Activated CD4-positive, alpha-beta T cell treated with anti-CD3 and anti-CD28 coated beads, Interleukin-2, amount 10 ng/mL, durations not matched to agents 24 days and 14 days (primary cell): Measurements from ENCODE around the gene RING1. TPM values are rescaled to one million over a fixed set of nuclear protein-coding genes. Genes with fewer than 3 reads are reported as not detected.
A peak's percentile ranks its signal among the peaks of the same experiment; 100 is the strongest.

Experiments used
- DNase-seq: peaks from one replicate; pipeline ENCODE4 v3.0.0; 2022
- H3K27ac Mint-ChIP-seq: one replicate; pipeline ENCODE4 v1.8.0; 2022; ENCODE audit warnings: mild to moderate bottlenecking, mixed read lengths
- H3K27me3 Mint-ChIP-seq: one replicate; pipeline ENCODE4 v1.8.0; 2022; ENCODE audit warnings: mixed read lengths
- H3K36me3 Mint-ChIP-seq: one replicate; pipeline ENCODE4 v1.8.0; 2022; ENCODE audit warnings: low read depth, mild to moderate bottlenecking, mixed read lengths
- H3K4me1 Mint-ChIP-seq: one replicate; pipeline ENCODE4 v1.8.0; 2021; ENCODE audit warnings: mixed read lengths
- H3K4me3 Mint-ChIP-seq: one replicate; pipeline ENCODE4 v1.8.0; 2022; ENCODE audit warnings: mild to moderate bottlenecking, moderate library complexity, mixed read lengths
- H3K9me3 Mint-ChIP-seq: one replicate; pipeline ENCODE4 v1.8.0; 2021; ENCODE audit warnings: mixed read lengths
- intact Hi-C: fragments of 100-400 bp; cut with micrococcal nuclease; formaldehyde crosslinking; loops from one replicate; pipeline ENCODE4 v1.15.1; 2023
- total RNA-seq: library from RNA; stranded (reverse); gene quantifications from 2 replicates; pipeline ENCODE4 v1.2.3, GENCODE V29; 2022

Gene RING1
- total RNA-seq, 1 donor from 2014 or later, result 47.6 TPM

DNA sequence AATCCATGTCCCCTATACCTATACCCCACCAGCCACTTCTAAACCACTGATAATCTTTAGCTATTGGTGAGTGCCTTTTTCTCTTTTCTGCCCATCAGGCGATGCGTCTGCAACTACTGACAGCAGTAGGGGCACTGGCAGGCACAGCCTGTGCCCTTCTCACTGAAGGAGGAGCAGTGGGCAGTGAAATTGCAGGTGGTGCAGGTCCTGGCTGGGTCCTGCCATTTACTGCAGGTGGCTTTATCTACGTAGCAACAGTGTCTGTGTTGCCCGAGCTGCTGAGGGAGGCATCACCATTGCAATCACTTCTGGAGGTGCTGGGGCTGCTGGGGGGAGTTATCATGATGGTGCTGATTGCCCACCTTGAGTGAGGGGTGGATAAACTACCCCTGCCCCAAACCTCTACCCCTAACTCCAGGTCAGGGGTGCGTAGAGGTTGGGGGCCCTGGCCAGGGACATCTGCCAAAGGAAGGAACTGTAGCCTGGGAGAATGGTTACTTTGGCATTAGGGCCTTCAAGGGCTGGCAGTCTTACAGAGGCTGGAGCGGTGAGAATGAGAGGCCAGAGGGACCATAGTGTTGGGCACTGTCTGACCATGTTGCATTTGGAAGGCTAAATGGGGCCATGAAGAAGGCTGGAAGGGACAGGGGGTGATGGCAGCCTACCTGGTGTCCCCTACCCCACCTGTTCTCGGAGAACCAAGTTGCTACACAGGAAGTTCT is 4.7 kb upstream of the RING1 start:
- peak overlapping the region; percentile 23 for H3K27ac Mint-ChIP-seq

DNA sequence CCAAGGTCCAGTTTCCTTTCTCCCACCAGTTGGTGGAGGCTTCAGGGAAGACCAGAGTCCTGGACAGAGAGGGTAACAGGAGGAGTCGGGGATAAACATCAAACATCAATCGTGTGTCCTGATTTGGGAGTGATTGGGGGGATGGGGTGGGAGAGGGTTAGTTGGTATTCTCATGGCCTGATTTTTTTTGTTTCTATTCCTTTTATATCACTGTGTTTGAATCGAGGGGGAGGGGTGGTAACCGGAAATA is 4.2 kb upstream of the RING1 start:
- H3K4me1 Mint-ChIP-seq, result peaks cover 60% of the 10 kb centered on the region
- no peak for DNase-seq
- intact Hi-C loops, result loop anchor here (1.0 to 10.0 kb wide), 6 partner anchors 82 to 1469 kb away; partner anchors contain the start of genes AGPAT1, CLIC1, PSMB8 and RNF5
- no peaks in the 10 kb centered on the region for H3K27me3 Mint-ChIP-seq
- peak overlapping the region; percentile 100 for H3K4me3 Mint-ChIP-seq
- peak overlapping the region; percentile 23 for H3K27ac Mint-ChIP-seq
- H3K36me3 Mint-ChIP-seq, result peaks cover 43% of the 10 kb centered on the region
- H3K9me3 Mint-ChIP-seq, result no peaks in the 10 kb centered on the region

More for the DNA sequence above, 4.7 kb upstream of the RING1 start:
- Mint-ChIP-seq H3K4me3 (peak overlapping the region; percentile 100), H3K27me3 (no peaks in the 10 kb centered on the region), H3K4me1 (peaks cover 60% of the 10 kb centered on the region), H3K9me3 (no peaks in the 10 kb centered on the region), H3K36me3 (peaks cover 43% of the 10 kb centered on the region)
- intact Hi-C loops, result loop anchor here (1.0 to 10.0 kb wide), 6 partner anchors 81 to 1469 kb away; partner anchors contain the start of genes AGPAT1, CLIC1, PSMB8 and RNF5
- no peak for DNase-seq

DNA sequence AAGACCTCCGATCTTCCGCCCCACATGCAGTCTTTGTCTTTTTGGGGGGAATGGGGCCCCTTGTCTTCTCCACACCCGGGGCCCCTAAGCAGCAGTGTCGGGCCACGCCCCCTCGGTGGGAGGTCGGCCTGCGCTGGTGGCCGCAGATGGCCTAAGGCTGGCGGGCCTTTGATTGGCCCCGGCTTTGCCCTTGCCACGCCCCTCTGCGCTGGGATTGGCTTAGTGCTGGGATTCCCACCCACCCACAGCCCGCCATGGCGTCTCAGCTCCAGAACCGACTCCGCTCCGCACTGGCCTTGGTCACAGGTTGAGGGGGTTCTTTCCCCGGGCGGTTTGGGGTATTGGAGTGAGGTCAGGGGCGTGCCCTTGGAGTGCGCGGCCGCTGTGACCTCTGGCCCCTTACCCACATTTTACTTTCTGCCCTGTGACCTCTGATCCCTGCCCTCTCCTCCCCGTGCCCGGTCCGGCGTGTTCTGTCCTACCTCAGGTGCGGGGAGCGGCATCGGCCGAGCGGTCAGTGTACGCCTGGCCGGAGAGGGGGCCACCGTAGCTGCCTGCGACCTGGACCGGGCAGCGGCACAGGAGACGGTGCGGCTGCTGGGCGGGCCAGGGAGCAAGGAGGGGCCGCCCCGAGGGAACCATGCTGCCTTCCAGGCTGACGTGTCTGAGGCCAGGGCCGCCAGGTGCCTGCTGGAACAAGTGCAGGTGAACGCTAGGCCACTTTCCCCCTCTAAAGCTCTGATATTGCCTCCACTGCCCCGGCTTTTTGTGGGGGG is 3.7 kb upstream of the RING1 start, which contains the start of gene HSD17B8:
Gene HSD17B8, plus strand, starts transcription at position 241 of the 776 bp plus-strand sequence. Its CDS starts 14 bp downstream, at position 255.
- intact Hi-C loops, result loop anchor here (1.0 to 10.0 kb wide), 7 partner anchors 45 to 1470 kb away; partner anchors contain the start of genes AGPAT1, CLIC1, PSMB8 and RNF5
- Mint-ChIP-seq H3K4me1 (peaks cover 61% of the 10 kb centered on the region), H3K36me3 (peaks cover 47% of the 10 kb centered on the region), H3K27ac (peak within 1 kb of the TSS; percentile 97), H3K27me3 (no peaks in the 10 kb centered on the region), H3K4me3 (peak within 1 kb of the TSS; percentile 100), H3K9me3 (no peaks in the 10 kb centered on the region)
- peak; percentile 97 for DNase-seq

DNA sequence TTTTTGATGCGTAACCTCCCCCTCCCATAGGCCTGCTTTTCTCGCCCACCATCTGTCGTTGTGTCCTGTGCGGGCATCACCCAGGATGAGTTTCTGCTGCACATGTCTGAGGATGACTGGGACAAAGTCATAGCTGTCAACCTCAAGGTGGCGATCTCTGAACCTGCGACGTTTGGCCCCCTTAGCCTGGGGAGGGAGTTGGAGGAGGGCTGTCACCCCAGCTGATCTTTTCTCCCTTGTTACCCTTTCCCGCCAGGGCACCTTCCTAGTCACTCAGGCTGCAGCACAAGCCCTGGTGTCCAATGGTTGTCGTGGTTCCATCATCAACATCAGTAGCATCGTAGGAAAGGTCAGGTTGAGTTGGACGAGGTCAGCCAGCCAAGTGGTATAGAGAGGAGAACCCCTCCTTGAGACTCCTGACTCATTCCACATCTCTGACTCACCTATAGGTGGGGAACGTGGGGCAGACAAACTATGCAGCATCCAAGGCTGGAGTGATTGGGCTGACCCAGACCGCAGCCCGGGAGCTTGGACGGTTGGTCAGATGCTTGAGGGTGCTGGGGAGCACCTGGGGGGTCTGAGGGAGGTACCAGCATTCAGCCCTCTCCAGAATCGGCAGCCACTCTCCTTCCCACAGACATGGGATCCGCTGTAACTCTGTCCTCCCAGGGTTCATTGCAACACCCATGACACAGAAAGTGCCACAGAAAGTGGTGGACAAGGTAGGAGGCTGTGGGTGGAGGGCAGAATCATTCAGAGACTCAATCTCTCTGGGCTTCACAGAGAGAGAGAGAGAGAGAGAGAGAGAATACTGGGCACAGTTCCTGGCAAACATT is 2.9 kb upstream of the RING1 start:
- intact Hi-C loops, result loop anchor here (1.0 to 10.0 kb wide), 5 partner anchors 44 to 1471 kb away; partner anchors contain the start of genes AGPAT1, CLIC1, PSMB8 and RNF5
- Mint-ChIP-seq H3K27me3 (no peaks in the 10 kb centered on the region), H3K4me1 (peaks cover 62% of the 10 kb centered on the region)

DNA sequence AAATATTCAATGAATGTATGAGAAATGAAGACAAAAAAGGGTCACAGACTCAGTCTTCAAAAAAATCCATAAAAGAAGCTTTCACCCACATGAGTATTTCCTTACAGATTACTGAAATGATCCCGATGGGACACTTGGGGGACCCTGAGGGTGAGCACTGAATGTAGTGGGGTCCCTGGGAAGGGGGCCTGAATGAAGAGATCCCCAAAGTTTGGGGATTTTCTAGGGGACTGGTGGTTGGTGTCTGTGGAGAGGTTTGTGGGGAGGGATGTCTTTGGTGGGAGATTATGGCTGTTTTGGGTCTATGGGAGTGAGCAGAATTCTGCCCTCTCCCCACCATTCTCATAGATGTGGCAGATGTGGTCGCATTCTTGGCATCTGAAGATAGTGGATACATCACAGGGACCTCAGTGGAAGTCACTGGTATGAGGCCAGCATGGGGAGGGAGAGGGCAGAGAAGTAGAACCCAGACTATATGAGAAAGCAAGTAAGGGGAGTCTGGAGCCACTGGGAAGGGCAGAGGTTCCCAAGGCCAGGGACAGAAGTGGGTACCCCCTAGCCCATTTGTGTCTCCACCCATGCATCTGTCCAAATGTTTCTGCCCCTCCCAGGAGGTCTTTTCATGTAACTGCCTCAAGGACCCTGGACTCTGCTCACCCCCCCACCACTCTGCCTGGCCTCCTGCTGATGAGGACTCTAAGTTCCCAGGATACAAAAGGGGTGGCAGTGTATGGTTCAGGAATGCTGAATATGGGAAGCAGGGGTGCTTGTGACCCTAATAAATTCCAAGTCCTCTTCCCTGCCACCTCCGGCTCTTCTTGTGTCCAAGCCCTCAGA is 2.1 kb upstream of the RING1 start:
- intact Hi-C loops, result loop anchor here (10.0 kb wide), 2 partner anchors 1031 to 1471 kb away; partner anchors contain the start of genes AGPAT1, CLIC1 and RNF5
- H3K36me3 Mint-ChIP-seq, result peaks cover 49% of the 10 kb centered on the region
- H3K4me1 Mint-ChIP-seq, result peaks cover 58% of the 10 kb centered on the region
- DNase-seq, result no peak
- H3K4me3 Mint-ChIP-seq, result peak overlapping the region; percentile 100
- no peaks in the 10 kb centered on the region for H3K9me3 Mint-ChIP-seq
- no peaks in the 10 kb centered on the region for H3K27me3 Mint-ChIP-seq
- peak overlapping the region; percentile 97 for H3K27ac Mint-ChIP-seq

More for the DNA sequence above, 2.9 kb upstream of the RING1 start:
- peak overlapping the region; percentile 100 for H3K4me3 Mint-ChIP-seq
- peak overlapping the region; percentile 97 for H3K27ac Mint-ChIP-seq
- peaks cover 52% of the 10 kb centered on the region for H3K36me3 Mint-ChIP-seq
- peak; percentile 74 for DNase-seq
- no peaks in the 10 kb centered on the region for H3K9me3 Mint-ChIP-seq

DNA sequence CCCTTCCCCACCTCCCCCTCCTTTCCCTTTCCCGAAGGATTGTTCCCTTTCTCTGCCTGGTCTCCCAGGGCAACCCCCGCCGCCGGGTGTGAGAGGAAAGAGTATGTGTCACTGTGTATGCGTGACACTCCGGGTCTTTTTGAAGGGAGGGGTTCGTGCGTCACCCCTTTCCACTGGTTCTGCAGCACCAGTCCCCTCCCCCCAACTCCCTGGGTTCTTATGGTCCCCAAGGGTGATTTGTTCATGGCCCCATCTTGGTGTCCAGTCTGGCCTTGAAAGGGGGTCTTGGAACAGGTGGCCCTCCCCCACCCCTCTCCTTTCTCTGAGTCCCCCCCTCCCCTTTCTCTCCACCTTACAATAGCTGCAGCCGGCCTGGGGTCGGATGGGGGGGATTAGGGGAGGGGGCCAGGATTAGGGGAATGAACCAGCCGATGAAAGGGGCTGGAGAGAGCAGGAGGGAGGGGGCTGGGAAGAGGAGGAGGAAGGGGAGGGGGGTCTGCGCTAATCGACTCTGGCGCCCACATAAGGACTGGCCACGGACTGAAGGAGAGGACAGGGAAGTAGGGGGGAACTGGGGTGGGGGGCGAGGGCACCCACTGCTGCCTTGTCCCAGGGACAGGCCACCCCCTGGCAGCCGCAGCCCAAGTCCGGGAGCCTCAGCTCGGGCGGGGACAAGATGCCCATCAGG is 1.3 kb upstream of the RING1 start:
- Mint-ChIP-seq H3K9me3 (no peaks in the 10 kb centered on the region), H3K36me3 (peaks cover 47% of the 10 kb centered on the region), H3K27ac (peak overlapping the region; percentile 96), H3K27me3 (peaks cover 1% of the 10 kb centered on the region), H3K4me3 (peak overlapping the region; percentile 89), H3K4me1 (peaks cover 52% of the 10 kb centered on the region)
- no peak for DNase-seq
- intact Hi-C loops, result loop anchor here (10.0 kb wide), 2 partner anchors 1032 to 1472 kb away; partner anchors contain the start of genes AGPAT1, CLIC1 and RNF5

DNA sequence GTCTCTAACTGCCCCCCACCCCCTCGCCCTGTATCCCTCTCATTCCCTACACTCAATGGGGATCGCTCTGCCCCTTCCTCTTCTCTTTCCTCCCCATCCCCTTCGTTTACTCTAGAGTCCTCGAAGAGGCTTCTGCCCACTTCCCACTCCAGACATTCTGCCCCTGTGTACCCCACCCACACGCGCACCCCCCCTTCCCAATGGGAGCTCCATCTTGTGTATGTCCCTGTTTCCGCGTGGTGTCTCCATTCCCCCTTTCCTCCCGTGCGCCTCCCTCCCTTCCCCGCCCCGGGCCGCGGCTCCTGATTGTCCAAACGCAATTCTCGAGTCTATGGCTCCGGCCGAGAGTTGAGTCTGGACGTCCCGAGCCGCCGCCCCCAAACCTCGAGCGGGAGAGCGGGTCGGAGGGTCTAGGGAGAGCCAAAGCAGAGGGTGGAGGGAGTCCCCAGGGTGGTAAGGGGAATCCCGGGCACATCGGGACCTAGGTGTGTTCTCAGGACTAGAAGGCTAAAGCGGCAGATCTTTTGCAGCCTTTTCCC is 679 bp upstream of the RING1 start:
- intact Hi-C loops, result loop anchor here (1.0 to 10.0 kb wide), 3 partner anchors 41 to 1473 kb away; partner anchors contain the start of genes AGPAT1, CLIC1 and RNF5
- Mint-ChIP-seq H3K4me3 (peak overlapping the region; percentile 89), H3K27me3 (peaks cover 6% of the 10 kb centered on the region), H3K36me3 (peaks cover 47% of the 10 kb centered on the region), H3K4me1 (peaks cover 47% of the 10 kb centered on the region), H3K27ac (peak overlapping the region; percentile 96), H3K9me3 (no peaks in the 10 kb centered on the region)
- peak; percentile 74 for DNase-seq

DNA sequence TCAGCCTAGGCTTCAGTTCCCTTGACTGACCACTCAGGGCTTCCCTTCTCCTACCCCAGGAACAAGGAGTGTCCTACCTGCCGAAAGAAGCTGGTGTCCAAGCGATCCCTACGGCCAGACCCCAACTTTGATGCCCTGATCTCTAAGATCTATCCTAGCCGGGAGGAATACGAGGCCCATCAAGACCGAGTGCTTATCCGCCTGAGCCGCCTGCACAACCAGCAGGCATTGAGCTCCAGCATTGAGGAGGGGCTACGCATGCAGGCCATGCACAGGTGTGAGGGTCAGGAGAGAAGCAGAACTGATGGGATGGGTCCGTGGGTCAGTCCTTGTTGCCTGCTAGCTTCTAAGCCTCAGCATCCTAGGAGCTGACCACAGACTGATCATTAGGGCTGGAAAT is 1.6 kb downstream of the RING1 start:
- DNase-seq, result no peak
- H3K36me3 Mint-ChIP-seq, result peaks cover 31% of the 10 kb centered on the region
- H3K4me3 Mint-ChIP-seq, result peak overlapping the region; percentile 89
- H3K4me1 Mint-ChIP-seq, result peaks cover 45% of the 10 kb centered on the region
- intact Hi-C loops, result loop anchor here (10.0 kb wide), 2 partner anchors 1035 to 1475 kb away; partner anchors contain the start of genes AGPAT1, CLIC1 and RNF5
- peaks cover 26% of the 10 kb centered on the region for H3K27me3 Mint-ChIP-seq
- H3K27ac Mint-ChIP-seq, result no peak overlapping the region
- H3K9me3 Mint-ChIP-seq, result no peaks in the 10 kb centered on the region

DNA sequence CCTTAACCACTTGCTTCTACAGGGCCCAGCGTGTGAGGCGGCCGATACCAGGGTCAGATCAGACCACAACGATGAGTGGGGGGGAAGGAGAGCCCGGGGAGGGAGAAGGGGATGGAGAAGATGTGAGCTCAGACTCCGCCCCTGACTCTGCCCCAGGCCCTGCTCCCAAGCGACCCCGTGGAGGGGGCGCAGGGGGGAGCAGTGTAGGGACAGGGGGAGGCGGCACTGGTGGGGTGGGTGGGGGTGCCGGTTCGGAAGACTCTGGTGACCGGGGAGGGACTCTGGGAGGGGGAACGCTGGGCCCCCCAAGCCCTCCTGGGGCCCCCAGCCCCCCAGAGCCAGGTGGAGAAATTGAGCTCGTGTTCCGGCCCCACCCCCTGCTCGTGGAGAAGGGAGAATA is 2.8 kb downstream of the RING1 start:
- peaks cover 30% of the 10 kb centered on the region for H3K36me3 Mint-ChIP-seq

DNA sequence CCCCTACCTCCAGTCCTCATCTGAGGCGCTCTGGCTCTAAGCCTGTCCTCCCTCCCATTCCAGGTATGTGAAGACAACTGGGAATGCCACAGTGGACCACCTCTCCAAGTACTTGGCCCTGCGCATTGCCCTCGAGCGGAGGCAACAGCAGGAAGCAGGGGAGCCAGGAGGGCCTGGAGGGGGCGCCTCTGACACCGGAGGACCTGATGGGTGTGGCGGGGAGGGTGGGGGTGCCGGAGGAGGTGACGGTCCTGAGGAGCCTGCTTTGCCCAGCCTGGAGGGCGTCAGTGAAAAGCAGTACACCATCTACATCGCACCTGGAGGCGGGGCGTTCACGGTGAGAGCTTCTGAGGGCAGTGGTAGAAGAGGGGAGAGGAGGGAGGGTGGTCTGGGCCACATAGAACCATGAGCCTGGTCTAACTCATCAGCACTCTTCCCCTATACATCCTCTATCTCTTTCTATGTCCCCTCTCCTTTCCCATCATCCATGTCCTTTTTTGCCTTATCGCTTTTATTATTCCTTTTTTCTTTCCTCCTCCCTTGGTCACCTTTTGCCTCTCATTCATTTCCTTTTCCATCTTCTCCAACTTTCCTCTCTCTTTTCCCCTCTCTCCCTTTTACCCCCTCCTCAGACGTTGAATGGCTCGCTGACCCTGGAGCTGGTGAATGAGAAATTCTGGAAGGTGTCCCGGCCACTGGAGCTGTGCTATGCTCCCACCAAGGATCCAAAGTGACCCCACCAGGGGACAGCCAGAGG is 3.5 kb downstream of the RING1 start:
- Mint-ChIP-seq H3K27me3 (peaks cover 35% of the 10 kb centered on the region), H3K9me3 (no peaks in the 10 kb centered on the region), H3K4me1 (peaks cover 32% of the 10 kb centered on the region), H3K4me3 (no peak overlapping the region), H3K36me3 (peaks cover 28% of the 10 kb centered on the region), H3K27ac (no peak overlapping the region)
- no peak for DNase-seq
- intact Hi-C loops, result no loop called here

More for the DNA sequence above, 2.8 kb downstream of the RING1 start:
- peaks cover 35% of the 10 kb centered on the region for H3K4me1 Mint-ChIP-seq
- H3K27ac Mint-ChIP-seq, result no peak overlapping the region
- no peaks in the 10 kb centered on the region for H3K9me3 Mint-ChIP-seq
- no peak for DNase-seq
- H3K4me3 Mint-ChIP-seq, result no peak overlapping the region
- H3K27me3 Mint-ChIP-seq, result peaks cover 35% of the 10 kb centered on the region
- intact Hi-C loops, result no loop called here

DNA sequence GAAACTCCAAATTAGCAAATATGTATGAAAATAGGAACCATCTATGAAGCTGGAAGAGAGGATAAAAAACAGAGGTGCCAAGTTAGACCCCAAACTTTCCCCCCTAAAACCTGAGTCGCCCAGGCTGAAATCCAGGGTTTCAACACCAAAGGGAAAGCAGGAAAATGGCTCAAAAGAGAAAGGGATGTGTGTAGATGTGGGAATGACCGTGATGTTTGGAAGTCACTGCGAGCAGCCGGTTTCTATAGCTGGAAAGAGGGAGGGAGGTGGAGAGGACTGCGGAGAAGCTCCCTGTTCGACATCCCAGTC is 4.5 kb downstream of the RING1 start:
- no peak overlapping the region for H3K27ac Mint-ChIP-seq
- no peaks in the 10 kb centered on the region for H3K9me3 Mint-ChIP-seq
- intact Hi-C loops, result no loop called here
- H3K36me3 Mint-ChIP-seq, result peaks cover 28% of the 10 kb centered on the region
- H3K4me3 Mint-ChIP-seq, result peak overlapping the region; percentile 59
- DNase-seq, result no peak
- H3K27me3 Mint-ChIP-seq, result peaks cover 35% of the 10 kb centered on the region
- peaks cover 32% of the 10 kb centered on the region for H3K4me1 Mint-ChIP-seq
